ENCODE data around the gene NHERF1. TPM values are rescaled to one million over a fixed set of nuclear protein-coding genes. Genes with fewer than 3 reads are reported as not detected.

NHERF1 gene
- total RNA-seq, 2 experiments from 2014 or later: 68.4 to 72.4 TPM

GRCh38 chr17:74730491-74731346, 17.7 kb upstream of the NHERF1 start:
- TF ChIP-seq, protein P1, sequence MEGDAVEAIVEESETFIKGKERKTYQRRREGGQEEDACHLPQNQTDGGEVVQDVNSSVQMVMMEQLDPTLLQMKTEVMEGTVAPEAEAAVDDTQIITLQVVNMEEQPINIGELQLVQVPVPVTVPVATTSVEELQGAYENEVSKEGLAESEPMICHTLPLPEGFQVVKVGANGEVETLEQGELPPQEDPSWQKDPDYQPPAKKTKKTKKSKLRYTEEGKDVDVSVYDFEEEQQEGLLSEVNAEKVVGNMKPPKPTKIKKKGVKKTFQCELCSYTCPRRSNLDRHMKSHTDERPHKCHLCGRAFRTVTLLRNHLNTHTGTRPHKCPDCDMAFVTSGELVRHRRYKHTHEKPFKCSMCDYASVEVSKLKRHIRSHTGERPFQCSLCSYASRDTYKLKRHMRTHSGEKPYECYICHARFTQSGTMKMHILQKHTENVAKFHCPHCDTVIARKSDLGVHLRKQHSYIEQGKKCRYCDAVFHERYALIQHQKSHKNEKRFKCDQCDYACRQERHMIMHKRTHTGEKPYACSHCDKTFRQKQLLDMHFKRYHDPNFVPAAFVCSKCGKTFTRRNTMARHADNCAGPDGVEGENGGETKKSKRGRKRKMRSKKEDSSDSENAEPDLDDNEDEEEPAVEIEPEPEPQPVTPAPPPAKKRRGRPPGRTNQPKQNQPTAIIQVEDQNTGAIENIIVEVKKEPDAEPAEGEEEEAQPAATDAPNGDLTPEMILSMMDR (IDR thresholded peaks at IDR 0.05): no peak
- Mint-ChIP-seq H3K36me3 (ENCODE audit: low read depth) (no peaks in the 10 kb centered on the region), H3K27me3 (no peaks in the 10 kb centered on the region), H3K9me3 (no peaks in the 10 kb centered on the region), H3K27ac (no peak overlapping the region), H3K4me1 (ENCODE audit: low read depth) (peaks cover 9% of the 10 kb centered on the region), H3K4me3 (no peak overlapping the region)
- Histone ChIP-seq H3K9me3 (ENCODE audit: control insufficient read depth in 1 of 2, insufficient read depth in 1 of 2, low read length in 2 of 2) (no peaks in the 10 kb centered on the region), H3K36me3 (ENCODE audit: insufficient read depth, low read length) (no peaks in the 10 kb centered on the region), H3K27me3 (ENCODE audit: control insufficient read depth in 1 of 2, insufficient read depth in 2 of 2, low read length in 2 of 2) (no peaks in the 10 kb centered on the region), H3K4me1 (ENCODE audit: insufficient read depth, low read length) (peaks cover 45% of the 10 kb centered on the region), H3K4me3 (ENCODE audit: low read length) (no peak overlapping the region), H3K27ac (ENCODE audit: low read depth in 1 of 2, low read length in 2 of 2) (no peak overlapping the region)
- CTCF ChIA-PET: no interaction called here
- intact Hi-C loops (cut with DNase I, micrococcal nuclease): loop anchor here in 1 of 2 experiments (10.0 kb wide), 1 partner anchor 526 kb away; the partner anchor contains the start of gene RPL38
- peak in 8 of 14 experiments; percentile 36 to 86 (median 54) for DNase-seq
- POLR2A ChIA-PET: no interaction called here
- peak; percentile 94 for ATAC-seq (ENCODE audit: poor library complexity)

GRCh38 chr17:74731347-74731605, 17.2 kb upstream of the NHERF1 start:
- Mint-ChIP-seq H3K27ac (no peak overlapping the region), H3K27me3 (no peaks in the 10 kb centered on the region), H3K4me3 (no peak overlapping the region), H3K4me1 (ENCODE audit: low read depth) (peaks cover 12% of the 10 kb centered on the region), H3K9me3 (no peaks in the 10 kb centered on the region), H3K36me3 (ENCODE audit: low read depth) (no peaks in the 10 kb centered on the region)
- no peaks in the 10 kb centered on the region for H3K27me3 ChIP-seq (ENCODE audit: control insufficient read depth in 1 of 2, insufficient read depth in 2 of 2, low read length in 2 of 2)
- no peak overlapping the region for H3K4me3 ChIP-seq (ENCODE audit: low read length)
- no peak for DNase-seq
- H3K4me1 ChIP-seq (ENCODE audit: insufficient read depth, low read length): peaks cover 50% of the 10 kb centered on the region
- TF ChIP-seq, protein P1 (IDR thresholded peaks at IDR 0.05): no peak
- CTCF ChIA-PET: no interaction called here
- ATAC-seq (ENCODE audit: poor library complexity): no peak
- H3K36me3 ChIP-seq (ENCODE audit: insufficient read depth, low read length): no peaks in the 10 kb centered on the region
- H3K27ac ChIP-seq (ENCODE audit: low read depth in 1 of 2, low read length in 2 of 2): no peak overlapping the region
- H3K9me3 ChIP-seq (ENCODE audit: control insufficient read depth in 1 of 2, insufficient read depth in 1 of 2, low read length in 2 of 2): no peaks in the 10 kb centered on the region
- POLR2A ChIA-PET: no interaction called here
- intact Hi-C loops (cut with DNase I, micrococcal nuclease): loop anchor here in 1 of 2 experiments (10.0 kb wide), 1 partner anchor 526 kb away; the partner anchor contains the start of gene RPL38

DNA sequence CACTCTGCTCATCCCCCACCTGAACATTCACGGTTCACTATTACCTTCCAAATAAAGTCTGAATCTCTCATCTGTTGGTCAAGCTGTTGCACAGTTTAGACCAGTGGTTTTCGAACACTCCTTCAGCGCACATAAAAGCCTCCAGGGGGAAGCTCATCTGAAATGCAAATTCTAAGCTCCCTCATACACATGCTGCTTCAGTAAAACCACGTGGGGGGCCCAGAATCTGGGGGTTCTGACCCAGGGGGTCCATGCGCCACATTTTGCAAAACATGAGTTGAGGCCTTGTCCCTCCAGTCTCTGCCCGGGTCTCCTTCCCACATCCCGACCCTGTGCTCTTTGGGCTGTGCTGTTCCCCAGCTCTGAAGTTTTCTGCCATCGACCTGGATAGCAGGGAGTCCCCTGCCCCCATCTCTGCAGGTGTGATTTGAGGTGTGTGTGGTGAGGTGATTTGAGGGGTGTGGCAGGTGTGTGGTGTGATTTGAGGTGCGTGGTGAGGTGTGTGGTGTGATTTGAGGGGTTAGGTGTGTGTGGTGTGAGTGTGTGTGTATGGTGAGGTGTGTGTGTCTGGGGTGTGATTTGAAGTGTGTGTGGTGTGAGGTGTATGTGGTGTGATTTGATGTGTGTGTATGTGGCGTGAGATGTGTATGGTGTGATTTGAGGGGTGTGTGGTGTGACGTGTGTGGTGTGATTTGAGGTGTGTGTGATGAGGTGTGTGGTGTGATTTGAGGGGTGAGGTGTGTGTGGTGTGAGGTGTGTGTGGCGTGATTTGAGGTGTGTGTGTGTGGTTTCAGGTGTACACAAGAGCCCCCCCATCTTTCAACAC, 16.2 kb upstream of the NHERF1 start:
- Histone ChIP-seq H3K27ac (ENCODE audit: low read depth in 1 of 2, low read length in 2 of 2) (no peak overlapping the region), H3K27me3 (ENCODE audit: control insufficient read depth in 1 of 2, insufficient read depth in 2 of 2, low read length in 2 of 2) (no peaks in the 10 kb centered on the region), H3K9me3 (ENCODE audit: control insufficient read depth in 1 of 2, insufficient read depth in 1 of 2, low read length in 2 of 2) (no peaks in the 10 kb centered on the region), H3K36me3 (ENCODE audit: insufficient read depth, low read length) (no peaks in the 10 kb centered on the region), H3K4me1 (ENCODE audit: insufficient read depth, low read length) (peaks cover 59% of the 10 kb centered on the region), H3K4me3 (ENCODE audit: low read length) (no peak overlapping the region)
- intact Hi-C loops (cut with DNase I, micrococcal nuclease): loop anchor here in 1 of 2 experiments (10.0 kb wide), 1 partner anchor 527 kb away; the partner anchor contains the start of gene RPL38
- ATAC-seq (ENCODE audit: poor library complexity) (no peak), DNase-seq (no peak)
- H3K9me3 Mint-ChIP-seq: no peaks in the 10 kb centered on the region
- POLR2A ChIA-PET: no interaction called here
- CTCF ChIA-PET: interaction anchor here (0.5 kb wide), 1 partner anchor 73 kb away, joined by 3 read pairs; no protein-coding TSS in a partner anchor
- H3K4me3 Mint-ChIP-seq: no peak overlapping the region
- no peaks in the 10 kb centered on the region for H3K27me3 Mint-ChIP-seq
- H3K36me3 Mint-ChIP-seq (ENCODE audit: low read depth): no peaks in the 10 kb centered on the region
- no peak overlapping the region for H3K27ac Mint-ChIP-seq
- peaks cover 15% of the 10 kb centered on the region for H3K4me1 Mint-ChIP-seq (ENCODE audit: low read depth)
- TF ChIP-seq, protein P1 (IDR thresholded peaks at IDR 0.05): no peak

All from CD4-positive, alpha-beta T cell (primary cell).